GM18526 (cell line): Measurements from ENCODE around the gene XPO4.

Experiments used
- POLR2A ChIP-seq: IDR thresholded peaks from 3 replicates; pipeline ENCODE4 v1.6.1; 2011; ENCODE audit not compliant: insufficient read length; ENCODE audit errors: extremely low read depth

Gene XPO4

DNA sequence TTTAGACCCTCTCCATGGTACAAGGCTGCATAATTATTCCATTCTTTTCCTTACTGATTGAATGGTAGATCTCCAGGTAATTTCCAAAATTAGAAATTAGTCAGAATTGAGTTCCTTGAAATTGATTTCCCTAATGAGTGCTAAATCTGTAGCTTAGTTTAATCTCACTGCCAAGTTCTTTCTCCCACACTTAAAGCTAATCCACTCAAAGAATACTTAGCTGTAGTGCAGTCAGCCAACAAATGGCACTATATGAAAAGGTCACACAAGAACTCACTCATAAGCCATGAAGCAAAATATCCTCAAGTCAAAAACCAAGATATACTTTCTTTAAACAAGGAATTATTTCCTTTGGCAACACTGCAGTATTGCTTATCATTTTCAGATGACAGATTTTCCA is 62.0 kb downstream of the XPO4 start:
- TF ChIP-seq POLR2A: no peak

- no peak for TF ChIP-seq POLR2A
These were observed 68.5 kb downstream of the XPO4 start for GRCh38 chr13:20833900-20834679.

GRCh38 chr13:20832861-20833260 is 69.7 kb downstream of the XPO4 start:
- TF ChIP-seq POLR2A: no peak

DNA sequence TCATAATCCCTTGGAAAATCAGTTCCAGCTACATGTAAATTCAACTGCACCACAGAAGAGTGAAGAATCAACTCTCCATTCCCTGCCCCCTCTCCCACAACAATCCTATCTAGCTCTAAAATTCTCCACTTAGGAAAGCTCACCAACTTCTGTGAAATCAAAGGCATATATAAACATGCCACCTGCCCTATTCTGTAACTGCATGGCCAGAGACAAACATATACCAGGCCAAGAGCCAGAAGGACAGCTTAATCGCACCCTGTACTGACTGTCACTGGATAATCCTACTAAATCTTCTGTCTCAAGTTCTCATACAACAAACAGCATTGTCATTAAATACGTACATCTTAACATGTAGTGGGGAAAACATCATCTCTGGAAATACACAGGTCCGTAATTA is 70.6 kb downstream of the XPO4 start:
- TF ChIP-seq POLR2A: no peak

GRCh38 chr13:20831254-20831653 is 71.3 kb downstream of the XPO4 start:
- TF ChIP-seq POLR2A: no peak

DNA sequence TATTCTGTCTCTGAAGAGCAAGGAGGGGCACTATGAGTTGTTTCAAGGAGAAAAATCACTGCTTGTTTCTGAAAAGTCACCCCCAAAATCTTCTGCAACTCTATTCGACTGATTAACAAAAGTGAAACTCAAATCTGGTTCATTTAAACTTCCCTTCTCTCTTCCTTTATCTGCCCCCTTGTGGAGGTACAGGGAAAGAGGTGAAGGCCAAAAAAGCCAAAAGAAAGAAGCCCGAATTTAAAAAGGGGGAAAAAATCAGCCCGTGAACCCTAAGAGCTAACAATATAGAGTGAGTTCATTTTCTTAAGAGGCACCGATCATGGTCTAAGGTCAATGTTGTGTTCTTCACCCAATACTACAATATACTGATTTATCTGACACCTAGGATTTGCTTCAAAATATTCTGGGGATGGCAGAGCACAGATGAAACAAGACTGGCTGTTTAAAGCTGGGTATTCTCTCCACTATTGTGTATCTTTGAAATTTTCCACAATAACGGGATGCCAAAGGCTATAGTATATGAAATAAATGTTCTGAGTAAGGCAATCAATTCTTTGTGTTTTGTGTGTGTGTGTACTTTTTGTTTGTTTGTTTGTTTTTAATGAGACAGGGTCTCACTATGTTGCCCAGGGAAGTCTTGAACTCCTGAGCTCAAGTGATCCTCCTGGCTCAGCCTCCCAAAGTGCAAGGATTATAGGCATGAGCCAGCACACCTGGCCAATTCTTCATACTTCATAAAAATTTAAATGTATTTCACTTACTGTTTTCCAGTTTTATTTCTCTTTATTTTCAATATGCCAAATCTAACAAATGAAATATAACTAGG is 73.8 kb downstream of the XPO4 start:
- no peak for TF ChIP-seq POLR2A

DNA sequence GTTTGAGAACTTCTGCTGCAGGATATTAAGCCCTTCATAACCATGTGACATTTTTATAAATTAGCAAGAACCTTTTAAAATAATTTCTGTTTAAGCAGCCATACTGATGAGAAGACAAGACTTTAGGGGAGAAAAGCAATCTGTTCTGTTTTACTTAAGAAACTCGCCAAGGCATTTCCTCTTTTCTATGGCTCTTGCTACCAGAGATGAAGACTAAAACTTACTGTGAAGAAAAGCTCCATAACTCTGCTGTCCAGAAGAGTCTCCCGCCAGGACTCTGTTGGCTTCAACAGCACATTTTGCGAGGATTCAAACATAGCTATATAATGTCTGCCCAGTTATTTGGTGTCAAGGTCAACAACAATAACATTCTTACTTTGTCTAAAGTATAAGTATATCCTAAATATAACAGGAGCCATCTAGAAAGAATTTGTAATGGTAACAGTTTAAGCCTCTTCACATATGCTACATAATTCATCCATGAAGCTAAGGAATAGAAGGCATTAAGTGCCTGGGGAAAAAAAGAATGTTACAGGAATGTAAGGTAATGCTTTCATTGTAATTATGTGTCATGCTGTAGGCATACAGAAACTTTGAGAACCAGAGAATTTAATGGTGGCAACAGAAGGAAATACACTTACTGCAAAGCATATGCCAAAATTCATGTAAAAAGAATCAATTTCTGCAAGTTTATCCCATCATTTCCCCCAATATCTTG is 75.5 kb downstream of the XPO4 start:
- TF ChIP-seq POLR2A: no peak

- no peak for TF ChIP-seq POLR2A
These were observed 76.2 kb downstream of the XPO4 start for GRCh38 chr13:20826301-20826700.

- no peak for TF ChIP-seq POLR2A
These were observed 77.1 kb downstream of the XPO4 start for GRCh38 chr13:20825477-20825875.

GRCh38 chr13:20824762-20825476 is 77.6 kb downstream of the XPO4 start:
- no peak for TF ChIP-seq POLR2A

- TF ChIP-seq POLR2A: no peak
These were observed 79.5 kb downstream of the XPO4 start for GRCh38 chr13:20823071-20823470.

GRCh38 chr13:20822406-20822805 is 80.1 kb downstream of the XPO4 start:
- no peak for TF ChIP-seq POLR2A

DNA sequence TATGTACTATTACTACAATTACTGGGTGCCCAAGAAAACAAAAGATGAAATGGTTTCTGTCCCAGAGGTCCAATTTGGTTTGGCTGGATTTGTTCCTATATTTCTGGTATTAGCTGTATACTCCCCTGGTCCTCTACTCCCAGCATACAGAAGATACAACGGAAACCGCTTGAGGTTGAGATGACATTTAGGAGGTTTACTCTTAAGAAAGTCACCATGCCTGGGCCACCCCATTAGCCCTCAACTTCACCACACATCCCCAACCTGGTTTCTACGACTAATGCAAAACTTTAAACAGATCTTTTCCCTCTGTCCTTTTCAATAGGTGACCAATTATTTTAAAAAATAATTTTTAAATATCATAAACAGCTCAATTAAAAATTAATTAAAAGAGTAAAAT is 82.8 kb downstream of the XPO4 start:
- no peak for TF ChIP-seq POLR2A

DNA sequence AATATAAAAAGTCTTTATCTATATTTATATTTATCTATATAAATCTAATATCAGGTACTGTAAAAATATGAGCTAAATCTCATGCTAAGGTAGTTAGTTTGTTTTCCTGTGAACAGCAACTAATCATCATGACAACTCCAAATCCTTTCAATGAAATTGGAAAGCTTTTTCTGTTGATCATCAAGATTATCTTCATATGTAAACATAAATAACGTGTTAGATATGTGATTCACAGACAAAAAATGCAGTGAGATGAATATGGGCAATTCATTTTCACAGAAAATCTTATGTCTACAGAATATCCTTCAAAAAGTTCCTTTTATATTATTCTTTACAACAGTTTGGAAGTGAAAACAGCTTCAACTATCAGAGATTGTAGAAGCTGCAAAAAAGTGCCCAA is 87.1 kb downstream of the XPO4 start:
- no peak for TF ChIP-seq POLR2A

DNA sequence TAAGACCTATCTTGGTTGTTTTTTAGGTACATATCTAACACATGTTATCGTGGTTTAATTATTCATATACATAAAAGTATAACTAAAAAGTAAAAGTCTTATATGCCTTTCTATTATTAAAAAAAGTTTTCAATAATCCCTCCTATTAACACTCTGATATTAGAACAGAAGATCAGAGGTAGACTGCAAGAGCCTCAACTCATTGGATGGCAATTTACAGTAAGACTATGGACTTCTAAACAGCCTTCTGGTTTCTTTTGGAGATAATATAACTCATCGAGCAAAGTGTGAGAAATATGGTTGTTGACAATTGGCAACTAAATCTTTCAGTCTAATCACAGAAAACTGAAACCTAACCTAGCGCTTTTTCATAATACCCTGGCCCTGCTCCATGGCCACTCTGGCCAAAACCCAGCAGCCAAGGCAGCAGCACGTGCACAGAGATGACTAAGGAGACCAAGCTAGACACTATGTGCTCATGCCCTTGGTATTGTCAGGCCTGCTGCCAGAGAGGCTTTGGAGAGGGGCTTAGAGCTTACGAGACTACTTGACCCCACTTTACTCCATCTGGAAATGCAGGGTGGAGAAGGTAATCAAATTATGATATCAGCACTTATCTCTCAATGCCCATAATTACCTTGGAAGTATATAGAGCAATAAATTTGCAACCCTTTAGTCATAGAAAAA is 88.2 kb downstream of the XPO4 start:
- TF ChIP-seq POLR2A: no peak

DNA sequence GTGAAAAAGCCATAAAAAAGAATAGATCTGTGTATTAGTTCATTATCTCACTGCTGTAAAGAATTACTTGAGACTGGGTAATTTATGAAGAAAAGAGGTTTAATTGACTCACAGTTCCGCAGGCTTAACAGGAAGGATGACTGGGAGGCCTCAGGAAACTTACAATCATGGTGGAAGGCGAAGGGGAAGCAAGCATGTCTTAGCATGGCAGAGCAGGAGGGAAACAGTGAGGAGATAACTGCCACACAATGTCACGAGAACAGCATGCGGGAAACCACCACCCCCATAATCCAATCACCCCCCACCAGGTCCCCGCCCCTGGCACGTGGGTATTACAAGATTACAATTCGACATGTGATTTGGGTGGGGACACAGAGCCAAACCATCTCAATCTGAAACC is 89.7 kb downstream of the XPO4 start:
- no peak for TF ChIP-seq POLR2A
